ENCODE results near the gene MGAT5. TPM values are rescaled to one million over a fixed set of nuclear protein-coding genes. Genes with fewer than 3 reads are reported as not detected.

MGAT5 gene
- polyA plus RNA-seq, 1 experiment = 115 TPM

GRCh38 chr2:134273256-134273983, 19.5 kb downstream of the MGAT5 start:
- H3K9me3 ChIP-seq (ENCODE audit: control insufficient read depth, insufficient read depth, low read length) = no peaks in the 10 kb centered on the region
- no peak for TF ChIP-seq CTCF (IDR thresholded peaks at IDR 0.05; ENCODE audit: low read depth, low read length)
- no peak for DNase-seq (ENCODE audit: low read depth, low spot score)
- no peaks in the 10 kb centered on the region for H3K27me3 ChIP-seq (ENCODE audit: control insufficient read depth, insufficient read depth, low read length)
- ChIA-PET CTCF (no interaction called here), POLR2A (no interaction called here)
- no peak overlapping the region for H3K27ac ChIP-seq (ENCODE audit: low read depth, low read length)
- no peak overlapping the region for H3K4me3 ChIP-seq (ENCODE audit: low read depth, low read length)

GRCh38 chr2:134274121-134274520, 20.2 kb downstream of the MGAT5 start:
- no peak for DNase-seq (ENCODE audit: low read depth, low spot score)
- Histone ChIP-seq H3K27me3 (ENCODE audit: control insufficient read depth, insufficient read depth, low read length) (no peaks in the 10 kb centered on the region), H3K27ac (ENCODE audit: low read depth, low read length) (no peak overlapping the region), H3K4me3 (ENCODE audit: low read depth, low read length) (no peak overlapping the region), H3K9me3 (ENCODE audit: control insufficient read depth, insufficient read depth, low read length) (no peaks in the 10 kb centered on the region)
- TF ChIP-seq CTCF (IDR thresholded peaks at IDR 0.05; ENCODE audit: low read depth, low read length) = no peak
- CTCF ChIA-PET = interaction anchor here (0.6 kb wide), 1 partner anchor 177 kb away, joined by 3 read pairs; no protein-coding TSS in a partner anchor
- POLR2A ChIA-PET = no interaction called here

GRCh38 chr2:134275058-134275862, 21.4 kb downstream of the MGAT5 start:
- ChIA-PET POLR2A (interaction anchor here (0.6 kb wide), 2 partner anchors 10 to 24 kb away, joined by 3 to 5 read pairs; no protein-coding TSS in a partner anchor), CTCF (no interaction called here)
- no peak for TF ChIP-seq CTCF (IDR thresholded peaks at IDR 0.05; ENCODE audit: low read depth, low read length)
- DNase-seq (ENCODE audit: low read depth, low spot score) = no peak
- Histone ChIP-seq H3K27ac (ENCODE audit: low read depth, low read length) (no peak overlapping the region), H3K4me3 (ENCODE audit: low read depth, low read length) (no peak overlapping the region), H3K27me3 (ENCODE audit: control insufficient read depth, insufficient read depth, low read length) (no peaks in the 10 kb centered on the region), H3K9me3 (ENCODE audit: control insufficient read depth, insufficient read depth, low read length) (no peaks in the 10 kb centered on the region)

GRCh38 chr2:134276381-134277172, 22.7 kb downstream of the MGAT5 start:
- DNase-seq (ENCODE audit: low read depth, low spot score) = no peak
- Histone ChIP-seq H3K4me3 (ENCODE audit: low read depth, low read length) (no peak overlapping the region), H3K9me3 (ENCODE audit: control insufficient read depth, insufficient read depth, low read length) (no peaks in the 10 kb centered on the region), H3K27ac (ENCODE audit: low read depth, low read length) (no peak overlapping the region), H3K27me3 (ENCODE audit: control insufficient read depth, insufficient read depth, low read length) (no peaks in the 10 kb centered on the region)
- ChIA-PET POLR2A (no interaction called here), CTCF (interaction anchor here (1.0 kb wide), 1 partner anchor 175 kb away, joined by 3 read pairs; no protein-coding TSS in a partner anchor)
- no peak for TF ChIP-seq CTCF (IDR thresholded peaks at IDR 0.05; ENCODE audit: low read depth, low read length)
